Loucy (cell line): ENCODE data around the gene MPI.

Source experiments
- H2AFZ ChIP-seq: fragments of 200-600 bp; sonication (generic); 2 replicates; pipeline ENCODE4 v1.6.0; 2016; ENCODE audit warnings: antibody characterized with exemption, mild to moderate bottlenecking, low read length, moderate library complexity
- H3F3A ChIP-seq: fragments of 200-600 bp; 2 replicates; pipeline ENCODE4 v1.6.0; 2016; ENCODE audit warnings: antibody characterized with exemption, low read depth, mild to moderate bottlenecking
- H3K27me3 ChIP-seq: fragments of 200-600 bp; sonication (generic); 2 replicates; pipeline ENCODE4 v1.6.1; 2014; ENCODE audit warnings: low read length, mild to moderate bottlenecking; ENCODE audit not compliant: insufficient read depth, poor library complexity, severe bottlenecking
- H3K36me3 ChIP-seq: fragments of 200-600 bp; sonication (generic); 2 replicates; pipeline ENCODE4 v1.6.1; 2016; ENCODE audit warnings: low read length; ENCODE audit not compliant: insufficient read depth
- H3K4me1 ChIP-seq: fragments of 200-600 bp; sonication (generic); 2 replicates; pipeline ENCODE4 v1.5.1; 2014; ENCODE audit warnings: low read length, mild to moderate bottlenecking; ENCODE audit not compliant: insufficient read depth, poor library complexity, severe bottlenecking
- H3K4me2 ChIP-seq: fragments of 200-600 bp; sonication (generic); 2 replicates; pipeline ENCODE4 v1.6.0; 2014; ENCODE audit warnings: antibody characterized with exemption, low read length, low read depth, mild to moderate bottlenecking; ENCODE audit not compliant: poor library complexity, severe bottlenecking
- H3K4me3 ChIP-seq: fragments of 200-600 bp; sonication (generic); 2 replicates; pipeline ENCODE4 v1.5.1; 2014; ENCODE audit warnings: low read length, mild to moderate bottlenecking, mixed read lengths; ENCODE audit not compliant: poor library complexity, severe bottlenecking
- H3K79me2 ChIP-seq: fragments of 200-600 bp; sonication (generic); 2 replicates; pipeline ENCODE4 v1.6.1; 2014; ENCODE audit warnings: low read length; ENCODE audit not compliant: insufficient read depth
- H3K9ac ChIP-seq: fragments of 200-600 bp; sonication (generic); 2 replicates; pipeline ENCODE4 v1.6.0; 2014; ENCODE audit warnings: mild to moderate bottlenecking, low read depth, low read length, moderate library complexity; ENCODE audit not compliant: poor library complexity, severe bottlenecking
- H3K9me2 ChIP-seq: fragments of 200-600 bp; sonication (generic); replicated peaks from 2 replicates; pipeline ENCODE4 v1.6.1; 2016; ENCODE audit warnings: low read depth, low read length, mixed read lengths
- H3K9me3 ChIP-seq: fragments of 200-600 bp; sonication (generic); 2 replicates; pipeline ENCODE4 v1.6.1; 2014; ENCODE audit warnings: mild to moderate bottlenecking, antibody characterized with exemption, low read length, low read depth; ENCODE audit not compliant: insufficient read depth
- H4K20me1 ChIP-seq: fragments of 200-600 bp; sonication (generic); 2 replicates; pipeline ENCODE4 v1.6.0; 2014; ENCODE audit warnings: antibody characterized with exemption, low read length, mild to moderate bottlenecking; ENCODE audit not compliant: insufficient read depth, poor library complexity, severe bottlenecking
- CTCF ChIP-seq: fragments of 200-600 bp; sonication (generic); conservative IDR thresholded peaks from 2 replicates; pipeline ENCODE4 v1.5.1; 2014; ENCODE audit warnings: mild to moderate bottlenecking, antibody characterized with exemption, low read length
- EZH2phosphoT487 ChIP-seq: fragments of 200-600 bp; IDR thresholded peaks from 2 replicates; pipeline ENCODE4 v1.6.1; 2018; ENCODE audit warnings: antibody characterized with exemption, mild to moderate bottlenecking, moderate library complexity, borderline replicate concordance

MPI gene

GRCh38 chr15:74844319-74845207 is 45.3 kb upstream of the MPI start:
- Histone ChIP-seq H3K4me3 (peak overlapping the region; percentile 94), H3K4me1 (peaks cover 40% of the 10 kb centered on the region), H3K9me2 (no peaks in the 10 kb centered on the region), H4K20me1 (peaks cover 3% of the 10 kb centered on the region), H3K36me3 (peaks cover 22% of the 10 kb centered on the region; the same call in 1 of the 2 replicates), H3K79me2 (peaks cover 21% of the 10 kb centered on the region), H3K9ac (peak overlapping the region; percentile 85), H3F3A (no peaks in the 10 kb centered on the region; the same call in 1 of the 2 replicates), H3K9me3 (no peaks in the 10 kb centered on the region), H3K4me2 (peak overlapping the region; percentile 91), H3K27me3 (no peaks in the 10 kb centered on the region), H2AFZ (no peak overlapping the region)
- no peak for TF ChIP-seq EZH2phosphoT487
- TF ChIP-seq CTCF = no peak

DNA sequence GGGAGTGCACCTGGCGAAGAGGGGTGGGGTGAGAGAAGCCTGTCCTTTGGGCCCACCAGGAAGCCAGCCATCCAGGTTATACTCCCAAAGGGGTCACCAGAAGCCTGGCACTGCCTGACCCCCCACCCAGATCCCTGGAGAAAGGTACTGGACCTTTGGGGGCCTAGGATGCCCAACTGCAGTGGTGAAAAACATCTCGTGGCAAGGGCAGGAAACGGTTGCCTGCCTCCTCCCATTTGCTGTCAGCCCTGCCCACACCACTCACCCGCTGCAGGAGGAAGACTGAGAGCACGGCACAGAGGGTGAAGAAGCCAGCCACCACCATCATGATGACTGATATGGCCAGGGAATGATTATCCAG is 44.7 kb upstream of the MPI start:
- peaks cover 40% of the 10 kb centered on the region for H3K4me1 ChIP-seq
- peak overlapping the region; percentile 91 for H3K4me2 ChIP-seq
- no peaks in the 10 kb centered on the region for H3K9me2 ChIP-seq
- peak overlapping the region; percentile 18 for H3K4me3 ChIP-seq
- no peaks in the 10 kb centered on the region for H3K27me3 ChIP-seq
- H3K9me3 ChIP-seq = no peaks in the 10 kb centered on the region
- no peak for TF ChIP-seq EZH2phosphoT487
- TF ChIP-seq CTCF = no peak
- H3K9ac ChIP-seq = peak overlapping the region; percentile 85
- H3K79me2 ChIP-seq = peaks cover 21% of the 10 kb centered on the region
- peaks cover 28% of the 10 kb centered on the region; the same call in 1 of the 2 replicates for H3K36me3 ChIP-seq
- H2AFZ ChIP-seq = no peak overlapping the region
- peaks cover 3% of the 10 kb centered on the region for H4K20me1 ChIP-seq
- no peaks in the 10 kb centered on the region; the same call in 1 of the 2 replicates for H3F3A ChIP-seq

DNA sequence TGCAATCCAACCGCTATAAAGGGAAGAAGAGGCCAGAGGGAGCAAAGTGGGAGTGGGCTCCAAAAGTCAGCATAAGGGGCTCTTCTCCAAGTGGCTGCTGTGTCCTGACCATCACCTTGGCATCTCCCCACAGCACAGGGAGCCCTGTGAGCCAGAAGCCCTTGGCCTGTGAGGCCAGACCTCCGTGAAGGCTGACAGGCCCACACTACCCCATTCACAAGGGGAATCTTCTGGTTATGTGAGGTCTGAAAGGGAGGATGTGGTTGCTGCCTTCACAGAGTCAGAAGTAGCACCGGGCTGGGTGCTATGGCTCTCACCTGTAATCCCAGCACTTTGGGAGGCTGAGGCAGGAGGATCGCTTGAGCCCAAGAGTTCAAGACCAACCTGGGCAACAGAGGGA is 44.3 kb upstream of the MPI start:
- Histone ChIP-seq H3F3A (no peaks in the 10 kb centered on the region; the same call in 1 of the 2 replicates), H3K4me1 (peaks cover 40% of the 10 kb centered on the region), H4K20me1 (peaks cover 3% of the 10 kb centered on the region), H3K4me3 (peak overlapping the region; percentile 18), H2AFZ (no peak overlapping the region), H3K27me3 (no peaks in the 10 kb centered on the region), H3K4me2 (peak overlapping the region; percentile 91), H3K9ac (peak overlapping the region; percentile 85), H3K9me2 (no peaks in the 10 kb centered on the region), H3K36me3 (peaks cover 32% of the 10 kb centered on the region; the same call in 1 of the 2 replicates), H3K9me3 (no peaks in the 10 kb centered on the region), H3K79me2 (peaks cover 21% of the 10 kb centered on the region)
- TF ChIP-seq CTCF (no peak), EZH2phosphoT487 (no peak)
